HFF-Myc (cell line): ENCODE data around the gene GRK3.
"Not testable (repeated sequence)": the region's sequence is repeated elsewhere in the genome, so short reads cannot be mapped to it uniquely, and the experiment has no call there.

Experiments
- DNase-seq: peaks from one replicate; pipeline ENCODE4 v3.0.0-alpha.2; 2011; ENCODE audit warnings: low read depth; ENCODE audit errors: extremely low read depth
- H3K4me3 ChIP-seq: replicated peaks from 2 replicates; pipeline ENCODE4 v1.5.1; 2011; ENCODE audit warnings: low read depth, mild to moderate bottlenecking, control low read depth, low read length
- TF ChIP-seq, protein P1 (sequence below): IDR thresholded peaks from 2 replicates; pipeline ENCODE4 v1.5.1; 2012; ENCODE audit warnings: mild to moderate bottlenecking, low read depth, low read length, control low read depth; ENCODE audit errors: missing control alignments

GRK3 gene

DNA sequence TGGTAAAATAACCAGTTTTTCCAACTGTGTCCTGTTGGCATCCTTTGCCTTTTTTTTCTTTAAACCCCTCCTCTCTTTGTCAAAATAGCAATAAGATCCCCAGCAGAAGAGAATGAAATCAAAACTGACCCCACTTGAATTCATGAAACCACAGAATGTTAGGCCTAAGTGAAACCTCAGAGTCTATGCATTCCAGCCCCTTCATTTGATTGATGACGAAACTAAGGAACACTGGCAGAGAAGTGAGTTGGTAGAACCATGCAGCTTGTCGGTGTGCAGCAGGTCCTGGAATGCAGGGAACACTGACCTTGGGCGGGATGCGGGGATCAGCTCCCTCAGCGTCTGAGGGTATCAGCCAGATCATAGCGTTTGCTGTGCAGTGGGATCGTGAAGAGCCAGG, 57.5 kb downstream of the GRK3 start:
- no peak overlapping the region for H3K4me3 ChIP-seq
- DNase-seq: no peak
- TF ChIP-seq, protein P1, sequence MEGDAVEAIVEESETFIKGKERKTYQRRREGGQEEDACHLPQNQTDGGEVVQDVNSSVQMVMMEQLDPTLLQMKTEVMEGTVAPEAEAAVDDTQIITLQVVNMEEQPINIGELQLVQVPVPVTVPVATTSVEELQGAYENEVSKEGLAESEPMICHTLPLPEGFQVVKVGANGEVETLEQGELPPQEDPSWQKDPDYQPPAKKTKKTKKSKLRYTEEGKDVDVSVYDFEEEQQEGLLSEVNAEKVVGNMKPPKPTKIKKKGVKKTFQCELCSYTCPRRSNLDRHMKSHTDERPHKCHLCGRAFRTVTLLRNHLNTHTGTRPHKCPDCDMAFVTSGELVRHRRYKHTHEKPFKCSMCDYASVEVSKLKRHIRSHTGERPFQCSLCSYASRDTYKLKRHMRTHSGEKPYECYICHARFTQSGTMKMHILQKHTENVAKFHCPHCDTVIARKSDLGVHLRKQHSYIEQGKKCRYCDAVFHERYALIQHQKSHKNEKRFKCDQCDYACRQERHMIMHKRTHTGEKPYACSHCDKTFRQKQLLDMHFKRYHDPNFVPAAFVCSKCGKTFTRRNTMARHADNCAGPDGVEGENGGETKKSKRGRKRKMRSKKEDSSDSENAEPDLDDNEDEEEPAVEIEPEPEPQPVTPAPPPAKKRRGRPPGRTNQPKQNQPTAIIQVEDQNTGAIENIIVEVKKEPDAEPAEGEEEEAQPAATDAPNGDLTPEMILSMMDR: no peak

DNA sequence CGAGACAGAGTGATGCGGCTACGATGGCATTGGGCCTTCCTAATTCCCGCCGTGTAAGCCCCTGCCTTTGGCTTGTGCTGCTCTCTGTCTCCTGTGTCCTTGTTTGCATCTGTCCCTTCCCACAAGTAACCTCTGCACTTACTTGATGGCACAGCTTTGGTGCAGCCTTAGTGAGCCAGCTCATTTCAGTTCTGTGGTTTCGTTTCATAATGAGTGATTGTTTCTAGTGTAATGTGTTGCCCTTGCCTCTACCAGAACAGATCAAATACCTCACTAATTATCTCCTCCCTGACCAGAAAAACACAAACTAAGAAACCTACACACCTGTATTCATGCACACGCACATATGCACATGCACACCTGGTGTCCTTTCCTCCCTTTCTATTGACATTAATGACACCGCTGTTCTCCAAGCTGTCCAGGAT, 58.8 kb downstream of the GRK3 start:
- H3K4me3 ChIP-seq: no peak overlapping the region
- no peak for DNase-seq
- TF ChIP-seq, protein P1: no peak

DNA sequence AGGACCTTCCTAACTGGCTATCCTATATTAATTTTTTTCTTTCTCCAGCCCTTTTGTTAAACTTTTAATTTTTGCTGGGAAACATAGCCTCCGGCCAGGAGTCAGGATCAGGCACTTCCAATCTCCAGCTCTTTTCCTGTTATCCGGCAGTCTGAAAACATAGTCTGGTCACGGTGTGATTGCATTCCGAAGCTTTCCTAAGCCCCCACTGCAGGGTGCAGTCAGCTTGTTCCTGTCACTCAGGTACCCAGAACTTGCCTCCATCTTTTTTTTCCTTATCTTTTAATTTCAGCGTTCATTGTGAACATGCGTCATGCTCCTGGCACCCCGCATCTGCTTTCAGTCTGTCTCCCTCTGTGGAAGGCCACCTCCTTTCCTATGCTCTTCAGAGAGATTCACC, 59.4 kb downstream of the GRK3 start:
- TF ChIP-seq, protein P1: no peak
- DNase-seq: no peak

DNA sequence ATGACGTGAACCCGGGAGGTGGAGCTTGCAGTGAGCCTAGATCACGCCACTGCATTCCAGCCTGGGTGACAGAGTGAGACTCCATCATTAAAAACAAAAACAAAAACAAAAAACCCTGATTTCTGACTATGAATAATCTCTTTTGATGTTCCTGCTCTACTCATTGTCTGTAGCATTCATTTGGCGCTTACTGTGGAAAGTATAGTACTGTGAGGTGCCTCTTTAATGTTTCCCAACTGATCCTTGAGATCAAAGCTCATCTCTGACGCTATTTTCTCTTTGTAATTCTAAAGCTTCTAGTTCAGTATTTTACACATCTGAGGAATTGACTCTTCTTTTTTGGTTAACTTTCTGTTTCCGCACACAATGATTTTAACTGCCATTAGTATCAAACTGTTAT, 60.0 kb downstream of the GRK3 start:
- no peak for DNase-seq
- TF ChIP-seq, protein P1: no peak
- no peak overlapping the region for H3K4me3 ChIP-seq

More for the DNA sequence above, 59.4 kb downstream of the GRK3 start:
- H3K4me3 ChIP-seq: no peak overlapping the region

DNA sequence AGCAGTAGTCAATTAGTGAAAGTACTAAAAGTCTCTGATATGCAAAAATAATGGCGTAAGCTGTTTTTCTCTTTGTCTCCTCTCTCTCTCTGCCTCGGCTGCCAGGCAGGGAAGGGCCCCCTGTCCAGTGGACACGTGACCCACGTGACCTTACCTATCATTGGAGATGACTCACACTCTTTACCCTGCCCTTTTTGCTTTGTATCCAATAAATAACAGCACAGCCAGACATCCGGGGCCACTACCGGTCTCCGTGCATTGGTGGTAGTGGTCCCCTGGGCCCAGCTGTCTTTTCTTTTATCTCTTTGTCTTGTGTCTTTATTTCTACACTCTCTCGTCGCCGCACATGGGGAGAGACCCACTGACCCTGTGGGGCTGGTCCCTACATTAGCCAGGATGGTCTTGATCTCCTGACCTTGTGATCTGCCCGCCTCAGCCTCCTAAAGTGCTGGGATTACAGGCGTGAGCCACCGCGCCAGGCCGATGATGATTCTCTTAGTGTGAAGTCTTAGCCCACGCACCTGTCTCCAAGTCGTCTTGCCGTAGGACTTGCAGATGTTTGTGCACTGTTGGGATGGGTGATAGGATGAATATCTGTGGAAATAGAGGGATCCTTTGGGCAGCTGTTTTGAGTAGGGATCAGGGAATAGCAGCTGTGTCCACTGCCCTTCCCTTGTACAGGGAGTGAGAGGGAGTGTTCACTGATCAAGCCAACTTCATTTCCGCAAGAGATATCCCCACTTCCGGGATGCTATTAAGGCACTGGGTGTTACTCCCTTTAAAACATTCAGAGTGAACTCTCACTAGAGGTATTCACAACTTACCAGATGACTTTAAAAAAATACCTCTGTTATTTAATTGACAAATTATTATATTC, 61.5 kb downstream of the GRK3 start:
- H3K4me3 ChIP-seq, DNase-seq: not testable (repeated sequence)

GRCh38 chr22:25626624-25626990, 62.1 kb downstream of the GRK3 start:
- no peak for DNase-seq

DNA sequence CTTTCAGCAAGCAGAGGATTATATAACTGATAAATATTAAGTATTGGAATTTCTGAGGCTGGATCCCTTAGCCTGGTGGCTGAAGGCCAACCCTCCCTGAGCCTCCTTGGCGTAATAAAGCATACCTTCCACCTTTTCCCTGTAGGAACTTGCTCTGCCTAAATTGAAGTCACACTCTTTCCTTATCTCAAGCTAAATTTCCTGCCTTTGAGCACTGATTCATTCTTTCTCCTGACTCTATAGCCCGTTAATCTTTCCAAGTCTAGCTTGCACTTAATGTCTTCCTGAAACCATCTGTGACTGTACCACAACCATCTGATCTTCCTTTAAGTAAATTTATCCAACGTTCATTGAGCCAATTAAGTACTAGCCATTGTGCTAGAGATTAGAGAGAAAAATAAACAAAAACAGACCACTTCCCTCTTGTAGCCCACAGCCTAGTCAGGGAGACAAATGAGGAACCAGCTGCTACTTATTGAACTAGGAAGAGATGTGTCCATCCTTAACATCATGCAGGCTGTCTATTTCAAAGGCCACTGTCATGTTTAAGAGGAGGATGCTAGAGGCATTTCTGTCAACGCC, 62.9 kb downstream of the GRK3 start:
- H3K4me3 ChIP-seq: no peak overlapping the region
- no peak for DNase-seq
- TF ChIP-seq, protein P1: no peak

More at GRCh38 chr22:25626624-25626990, 62.1 kb downstream of the GRK3 start:
- no peak overlapping the region for H3K4me3 ChIP-seq
- TF ChIP-seq, protein P1: no peak
